NCI-H146 treated with DMSO at 0.1 percent for 48 hours (cell line): ENCODE results near the gene PPM1A.

Source experiments
- DNase-seq: peaks from one replicate; lab custom pipeline; 2025; ENCODE audit not compliant: unreplicated experiment; lab: John Stamatoyannopoulos, UW

The PPM1A gene

GRCh38 chr14:60265163-60265562, 16.1 kb downstream of the PPM1A start:
- DNase-seq: no peak

- no peak for DNase-seq
Observed at GRCh38 chr14:60266021-60266937, 17.3 kb downstream of the PPM1A start.

- DNase-seq: no peak
Observed at GRCh38 chr14:60272177-60272576, 23.2 kb downstream of the PPM1A start.

GRCh38 chr14:60273956-60274355, 24.9 kb downstream of the PPM1A start:
- DNase-seq: no peak

GRCh38 chr14:60274448-60274847, 25.4 kb downstream of the PPM1A start:
- no peak for DNase-seq

- no peak for DNase-seq
Observed at GRCh38 chr14:60275932-60276331, 26.9 kb downstream of the PPM1A start.

- DNase-seq: no peak
Observed at GRCh38 chr14:60276347-60276746, 27.3 kb downstream of the PPM1A start.

- DNase-seq: no peak
Observed at GRCh38 chr14:60277605-60278190, 28.7 kb downstream of the PPM1A start.

- DNase-seq: no peak
Observed at GRCh38 chr14:60278350-60278749, 29.3 kb downstream of the PPM1A start.

GRCh38 chr14:60287452-60287851, 38.4 kb downstream of the PPM1A start:
- DNase-seq: no peak

- no peak for DNase-seq
Observed at GRCh38 chr14:60288279-60288678, 39.3 kb downstream of the PPM1A start.

GRCh38 chr14:60294411-60295069, 45.5 kb downstream of the PPM1A start:
- no peak for DNase-seq

GRCh38 chr14:60300019-60300418, 51.0 kb downstream of the PPM1A start:
- no peak for DNase-seq

GRCh38 chr14:60301685-60302084, 52.7 kb downstream of the PPM1A start:
- no peak for DNase-seq

- DNase-seq: no peak
Observed at GRCh38 chr14:60302663-60303062, 53.6 kb downstream of the PPM1A start.

GRCh38 chr14:60303745-60304144, 54.7 kb downstream of the PPM1A start:
- no peak for DNase-seq

- DNase-seq: no peak
Observed at GRCh38 chr14:60304509-60304908, 55.5 kb downstream of the PPM1A start.

GRCh38 chr14:60309867-60310552, 61.0 kb downstream of the PPM1A start:
- DNase-seq: no peak

GRCh38 chr14:60311417-60311816, 62.4 kb downstream of the PPM1A start:
- no peak for DNase-seq

- DNase-seq: no peak
Observed at GRCh38 chr14:60313093-60313492, 64.1 kb downstream of the PPM1A start.

- no peak for DNase-seq
Observed at GRCh38 chr14:60315196-60315990, 66.4 kb downstream of the PPM1A start.
